GM19452 (cell line): ENCODE measurements around the gene C1QL4.
A peak's percentile ranks its signal among the peaks of the same experiment; 100 is the strongest.

Experiments
- ATAC-seq: cut with Tn5 transposase; IDR thresholded peaks from one replicate; pipeline ENCODE4 v1.9.1; 2021; ENCODE audit not compliant: unreplicated experiment

The C1QL4 gene

DNA sequence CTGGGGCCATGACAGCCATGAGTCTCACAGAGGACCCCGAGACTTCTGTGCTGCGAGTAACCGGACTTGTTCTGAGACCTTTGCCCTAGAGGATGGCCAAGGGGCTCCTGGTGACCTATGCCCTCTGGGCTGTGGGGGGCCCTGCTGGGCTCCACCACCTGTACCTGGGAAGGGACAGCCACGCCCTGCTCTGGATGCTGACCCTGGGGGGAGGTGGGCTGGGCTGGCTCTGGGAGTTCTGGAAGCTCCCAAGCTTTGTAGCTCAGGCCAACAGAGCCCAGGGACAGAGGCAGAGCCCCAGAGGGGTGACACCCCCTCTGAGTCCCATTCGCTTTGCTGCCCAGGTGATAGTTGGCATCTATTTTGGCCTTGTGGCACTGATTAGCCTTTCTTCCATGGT lies 11.8 kb upstream of the C1QL4 start:
- no peak for ATAC-seq

GRCh38 chr12:49347311-49348193 lies 10.6 kb upstream of the C1QL4 start:
- ATAC-seq: peak; percentile 57

DNA sequence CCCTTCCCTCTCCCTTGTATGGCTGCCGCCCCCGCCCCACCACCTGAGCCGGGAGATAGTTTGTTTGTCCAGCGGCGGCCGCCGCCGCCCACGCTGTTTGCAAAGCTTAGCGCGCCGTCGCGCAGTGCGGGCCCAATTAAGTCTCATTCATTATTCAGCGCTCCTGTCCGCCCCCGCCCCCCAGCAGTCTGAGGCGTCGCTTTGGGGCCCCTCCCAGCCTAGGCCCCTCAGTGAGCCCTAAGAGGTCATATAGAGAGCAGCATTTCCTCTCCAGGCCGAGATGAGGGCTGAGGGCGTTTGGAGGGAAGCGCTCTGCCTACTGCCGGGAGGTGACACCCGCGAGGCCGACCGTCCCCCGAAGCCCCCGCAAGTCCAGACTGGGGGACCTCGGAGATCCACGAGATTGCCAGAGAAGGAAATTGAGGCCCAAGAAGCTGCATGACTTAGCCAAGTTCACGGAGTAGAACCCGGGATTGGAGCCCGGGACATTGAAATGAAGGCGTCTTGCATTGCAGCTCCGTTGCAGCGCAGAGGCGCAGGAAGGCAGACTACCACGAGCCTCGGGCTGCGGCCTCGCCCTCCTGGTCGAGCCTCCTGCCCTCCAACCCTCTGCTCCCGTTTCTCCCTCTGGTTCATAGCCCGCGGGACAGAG lies 9.8 kb upstream of the C1QL4 start, which contains the start of gene DNAJC22:
Gene DNAJC22, plus strand, starts transcription at position 230 of the 652 bp plus-strand sequence. CDS start 1,985 bp downstream, outside the sequence.
- no peak for ATAC-seq

DNA sequence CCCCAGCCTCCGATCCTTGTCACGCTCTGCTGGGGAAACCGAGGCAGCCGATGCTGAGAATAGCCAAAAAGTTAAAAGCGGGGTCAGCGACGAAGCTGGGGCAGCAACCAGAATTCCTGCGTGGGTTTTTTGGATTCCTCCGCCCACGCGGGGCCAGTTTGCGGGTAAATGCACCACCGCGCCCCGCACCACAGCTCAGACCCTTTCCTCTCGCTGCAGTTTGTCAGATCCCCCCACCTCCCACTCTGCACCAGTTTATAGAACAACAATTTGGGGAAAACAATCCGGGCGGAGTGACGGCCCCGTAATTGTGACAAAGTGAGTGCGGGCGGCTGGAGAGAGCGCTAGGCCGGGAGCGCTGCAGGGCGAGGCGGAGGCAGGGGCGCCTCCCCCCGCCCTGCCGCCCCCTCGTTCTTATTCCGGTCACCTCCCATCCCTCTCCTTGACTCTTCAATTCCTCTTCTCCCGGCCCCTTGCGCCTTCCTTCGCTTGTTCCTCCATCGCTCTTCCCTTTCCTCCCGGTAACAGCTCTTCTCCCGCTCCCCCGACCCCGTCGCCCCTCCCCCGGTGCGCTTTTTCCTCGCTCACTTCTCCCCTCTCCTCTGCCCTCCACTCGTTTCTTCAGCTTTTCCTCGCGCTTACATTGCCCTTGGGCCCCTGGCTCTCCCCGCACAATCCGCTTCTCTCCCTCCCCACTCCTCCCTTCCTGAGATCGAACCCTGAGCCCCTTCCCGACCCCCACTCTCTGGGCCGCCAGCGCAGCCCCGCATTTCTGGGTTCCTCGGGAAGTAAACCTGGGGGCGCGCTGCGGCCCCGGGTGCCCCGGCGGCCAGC lies 9.1 kb upstream of the C1QL4 start:
- no peak for ATAC-seq

- no peak for ATAC-seq
These were observed 8.2 kb upstream of the C1QL4 start for GRCh38 chr12:49345051-49345824.

- ATAC-seq: no peak
These were observed 7.6 kb upstream of the C1QL4 start for GRCh38 chr12:49344486-49345050.

DNA sequence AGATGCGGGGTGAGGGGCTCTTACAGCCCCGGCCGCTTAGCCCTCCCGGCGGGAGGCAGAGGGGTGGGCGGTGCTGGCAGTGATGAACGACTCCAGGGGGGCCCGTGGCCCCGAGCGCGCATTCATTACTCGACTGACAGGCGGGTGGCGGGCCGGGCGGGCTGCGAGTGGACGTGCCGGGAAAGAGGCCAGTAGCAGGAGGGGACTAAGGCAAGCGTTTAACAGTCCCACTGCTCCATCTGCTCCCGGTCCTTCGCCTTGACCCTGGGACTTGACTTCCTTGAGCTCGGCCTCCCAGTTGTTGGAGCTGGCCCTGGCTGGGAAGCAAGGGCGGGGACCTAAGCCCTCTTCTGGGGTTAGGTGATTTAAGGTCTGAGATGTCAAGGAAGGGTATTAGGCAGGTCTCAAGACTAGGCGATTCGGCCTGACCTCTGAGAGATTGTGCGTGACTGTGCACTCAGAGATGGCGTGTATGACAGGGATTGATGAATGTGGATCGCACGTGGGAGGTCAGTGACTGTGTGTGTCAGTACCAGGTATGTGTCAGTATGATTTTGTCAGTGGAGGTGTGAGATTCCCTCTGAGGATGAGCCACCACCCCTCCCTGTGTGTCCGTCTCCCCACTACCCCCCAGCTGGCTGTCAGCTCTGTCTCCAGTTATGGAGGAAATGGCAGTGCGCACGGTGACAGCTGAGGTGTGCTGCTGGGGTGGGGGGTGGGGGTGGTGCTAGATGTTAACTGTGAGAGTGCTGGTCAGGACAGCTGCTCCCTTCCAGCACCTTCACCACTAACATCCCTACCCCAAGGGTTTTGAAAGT lies 6.1 kb upstream of the C1QL4 start:
- ATAC-seq: no peak

DNA sequence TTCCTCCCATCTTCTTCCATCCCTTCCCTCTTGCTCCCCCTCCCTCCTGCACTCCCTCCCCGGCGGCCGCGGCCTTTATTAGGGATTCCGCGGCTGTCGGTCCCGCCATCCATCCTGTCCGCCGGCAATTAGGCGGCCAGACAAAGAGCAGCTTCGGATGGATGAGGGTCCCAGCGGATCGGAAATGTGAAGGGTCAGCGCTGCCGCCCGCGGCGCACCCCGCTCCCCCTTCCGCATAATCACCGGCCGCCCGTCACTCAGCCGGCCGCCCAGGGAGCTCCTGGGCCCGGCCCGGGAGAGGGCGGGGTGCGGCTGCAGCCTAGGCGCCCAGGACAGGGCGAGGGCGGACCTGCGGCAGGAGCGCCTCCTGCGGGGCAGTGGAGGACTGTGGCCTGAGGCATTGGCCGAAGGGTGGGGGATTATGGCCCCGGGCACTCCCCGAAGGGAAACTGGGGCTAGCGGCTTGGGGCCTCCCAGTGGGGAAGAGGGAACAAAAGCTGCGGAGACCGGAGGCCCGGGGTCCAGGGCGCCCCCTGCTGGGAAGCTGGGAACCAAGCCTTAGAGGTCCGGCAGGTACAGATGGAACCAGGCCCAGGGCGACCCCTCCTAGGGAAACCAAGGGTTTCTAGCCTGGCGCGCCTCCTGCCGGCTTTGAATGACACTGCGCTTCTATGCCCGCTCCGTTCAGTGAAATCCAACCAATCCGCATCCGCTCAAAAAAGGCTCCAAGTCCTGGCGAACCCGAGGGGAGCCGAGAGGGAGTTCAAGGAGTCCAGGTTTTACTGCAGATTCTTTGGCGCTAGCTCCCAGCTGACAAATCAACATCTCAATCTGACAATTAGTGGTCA lies 5.3 kb upstream of the C1QL4 start:
- ATAC-seq: peak; percentile 58

DNA sequence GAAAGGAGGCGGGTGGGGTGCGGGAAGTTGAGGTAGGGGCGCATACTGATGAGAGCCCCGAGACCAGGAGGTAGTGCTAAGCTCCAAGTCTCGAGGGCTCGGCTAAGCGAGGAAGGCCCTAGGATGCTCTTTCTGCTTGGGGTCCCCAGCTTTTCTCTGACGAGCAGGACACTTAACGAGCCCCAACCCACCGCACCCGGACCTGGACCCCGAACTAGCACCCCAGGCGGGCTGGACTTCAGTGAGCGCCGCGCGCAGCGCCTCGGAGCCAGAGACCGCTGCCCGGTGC lies 4.7 kb upstream of the C1QL4 start:
- ATAC-seq: no peak

DNA sequence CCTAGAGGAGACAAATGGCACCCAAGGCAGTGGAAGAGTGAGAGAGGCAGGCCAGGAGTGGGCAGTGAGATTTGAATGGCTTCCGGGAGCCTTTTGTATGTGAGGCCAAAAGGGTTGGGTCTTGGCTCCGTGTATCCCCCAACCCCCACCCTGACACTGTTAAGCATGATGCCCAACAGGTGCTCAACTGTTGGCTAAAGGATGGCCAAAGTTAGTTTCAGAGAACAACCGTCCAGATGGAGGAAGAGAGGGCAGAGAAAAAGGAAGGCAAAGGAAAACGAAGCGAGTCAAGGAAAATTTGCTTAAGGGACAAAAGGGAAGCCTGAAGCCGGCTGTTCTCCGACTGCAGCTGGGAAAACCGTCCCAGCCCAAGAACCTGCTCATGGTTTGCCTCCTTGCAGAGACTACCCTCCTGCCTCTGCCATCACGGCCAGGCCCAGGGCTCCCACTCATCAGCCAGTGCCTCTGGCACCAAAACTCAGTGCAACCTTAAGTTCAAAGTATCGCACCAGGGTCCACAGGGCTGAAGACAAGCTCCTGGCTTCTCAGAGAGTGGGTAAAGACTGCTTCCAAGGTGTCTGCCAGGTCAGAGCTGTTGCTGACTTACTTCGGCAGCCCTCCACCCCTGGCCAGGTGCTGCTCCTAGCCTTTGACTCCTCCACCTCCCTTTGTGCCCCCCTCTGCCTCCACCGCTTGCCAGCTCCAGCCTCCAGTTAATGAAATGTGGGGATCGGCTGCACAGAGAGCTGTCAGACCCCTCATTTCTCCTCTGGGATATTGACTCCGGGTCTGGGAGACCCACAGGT lies 4.2 kb upstream of the C1QL4 start:
- no peak for ATAC-seq

DNA sequence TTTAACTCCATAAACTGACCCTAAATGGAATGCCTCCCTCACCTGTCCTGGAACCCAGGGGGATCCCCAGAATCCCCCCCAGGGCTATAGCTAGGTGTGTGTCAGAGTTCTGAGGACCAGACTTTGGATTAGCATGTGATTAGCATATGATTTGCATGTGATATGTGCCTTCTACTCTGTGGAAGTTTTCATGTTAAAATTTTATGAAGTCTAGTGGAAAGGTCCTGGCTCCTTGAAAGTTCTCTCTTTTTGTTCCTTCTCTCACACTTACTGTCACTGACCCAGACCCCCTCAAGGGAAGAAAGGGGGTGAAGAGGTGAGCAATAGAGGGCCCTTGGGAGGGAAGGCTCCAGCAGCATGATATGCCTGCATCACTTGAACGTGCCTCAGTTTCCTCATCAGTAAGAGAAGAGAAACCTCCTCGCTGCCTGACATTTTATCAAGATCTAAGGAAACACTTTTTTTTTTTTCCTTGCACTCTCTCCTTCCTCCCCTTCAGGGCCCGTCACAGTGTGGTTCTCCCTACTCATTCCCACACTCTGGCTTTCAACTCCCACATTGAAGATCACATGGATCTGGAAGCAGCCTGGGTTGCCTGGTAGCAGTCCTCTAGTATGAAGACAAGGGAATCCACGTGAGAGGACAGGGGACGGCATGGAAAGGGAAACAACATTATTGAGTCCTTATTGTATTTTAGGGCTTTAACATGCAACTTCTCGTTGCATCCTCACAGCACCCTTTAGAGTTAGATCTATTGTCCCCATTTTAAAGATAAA lies 3.3 kb upstream of the C1QL4 start:
- ATAC-seq: no peak

DNA sequence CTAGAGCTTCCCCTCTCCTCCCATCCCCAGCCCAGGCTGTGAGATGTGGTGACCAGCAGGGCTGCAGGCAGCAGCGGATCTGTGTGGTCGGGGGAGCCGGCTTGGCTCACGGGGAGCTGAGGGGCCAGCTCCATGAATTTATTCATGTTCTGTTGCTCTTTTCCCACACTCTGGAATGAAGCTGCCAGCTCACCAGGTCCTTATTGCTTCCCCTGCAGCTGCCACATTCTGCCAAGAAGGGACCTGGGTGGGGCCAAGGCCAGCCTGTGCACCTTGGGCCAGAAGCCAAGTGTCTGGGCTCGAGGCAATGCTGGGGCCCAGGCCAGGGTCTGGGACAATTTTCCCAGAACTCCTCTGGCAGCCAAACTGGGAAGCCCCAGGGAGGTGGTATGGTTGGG lies 2.5 kb upstream of the C1QL4 start:
- no peak for ATAC-seq

- no peak for ATAC-seq
These were observed 2.0 kb upstream of the C1QL4 start for GRCh38 chr12:49338830-49339463.

GRCh38 chr12:49335955-49336644 lies 888 bp downstream of the C1QL4 start:
- no peak for ATAC-seq

GRCh38 chr12:49335118-49335954 lies 1.7 kb downstream of the C1QL4 start:
- no peak for ATAC-seq
